ENCODE measurements around the gene RRP9.
"Not testable (repeated sequence)": the region's sequence is repeated elsewhere in the genome, so short reads cannot be mapped to it uniquely, and the experiment has no call there.

RRP9 gene

GRCh38 chr3:51941798-51942602, at the start of gene RRP9, which contains the start of gene PARP3:
Gene RRP9, minus strand, starts transcription at chr3:51941904. Its CDS starts 37 bp downstream, at chr3:51941867.
Gene PARP3, plus strand, starts transcription at chr3:51942363. Its CDS starts 993 bp downstream, at chr3:51943356.
- peak within 1 kb of the TSS; percentile 99 for H3K4me3 ChIP-seq (ENCODE audit: low read depth, low read length)
- peak; percentile 98 for TF ChIP-seq CTCF (IDR thresholded peaks at IDR 0.05; ENCODE audit: control insufficient read depth, extremely low read depth, insufficient read depth)
- peak; percentile 99 for DNase-seq (ENCODE audit: low read depth)

- not testable (repeated sequence) for DNase-seq (ENCODE audit: low read depth); H3K4me3 ChIP-seq (ENCODE audit: low read depth, low read length)
These were observed 48.8 kb upstream of the RRP9 start for GRCh38 chr3:51990501-51990971.

- DNase-seq (ENCODE audit: low read depth): no peak
- H3K4me3 ChIP-seq (ENCODE audit: low read depth, low read length): no peak overlapping the region
- TF ChIP-seq CTCF (IDR thresholded peaks at IDR 0.05; ENCODE audit: control insufficient read depth, extremely low read depth, insufficient read depth): no peak
These were observed 46.8 kb upstream of the RRP9 start for GRCh38 chr3:51988286-51989146.

DNA sequence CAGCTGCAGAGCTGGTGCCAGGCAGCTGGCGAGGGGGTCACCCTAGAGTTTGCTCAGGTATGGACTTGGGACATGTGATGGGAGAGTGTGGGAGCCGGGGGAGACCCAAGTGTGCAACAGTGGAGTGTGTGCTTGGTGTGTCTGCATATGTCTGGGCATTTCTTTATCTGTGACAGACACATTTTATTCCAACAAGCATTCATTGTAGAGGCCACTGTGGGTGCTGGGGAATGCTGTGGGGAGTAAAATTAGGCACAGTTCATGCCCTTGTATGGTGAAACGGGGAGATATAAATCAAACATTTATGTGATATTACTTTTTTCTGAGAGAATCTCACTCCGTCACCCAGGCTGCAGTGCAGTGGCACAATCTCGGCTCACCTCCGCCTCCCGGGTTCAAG, 45.9 kb upstream of the RRP9 start:
- H3K4me3 ChIP-seq (ENCODE audit: low read depth, low read length): no peak overlapping the region
- no peak for DNase-seq (ENCODE audit: low read depth)
- TF ChIP-seq CTCF (IDR thresholded peaks at IDR 0.05; ENCODE audit: control insufficient read depth, extremely low read depth, insufficient read depth): no peak

- no peak for TF ChIP-seq CTCF (IDR thresholded peaks at IDR 0.05; ENCODE audit: control insufficient read depth, extremely low read depth, insufficient read depth)
- no peak for DNase-seq (ENCODE audit: low read depth)
- no peak overlapping the region for H3K4me3 ChIP-seq (ENCODE audit: low read depth, low read length)
These were observed 44.6 kb upstream of the RRP9 start for GRCh38 chr3:51986010-51986947.

DNA sequence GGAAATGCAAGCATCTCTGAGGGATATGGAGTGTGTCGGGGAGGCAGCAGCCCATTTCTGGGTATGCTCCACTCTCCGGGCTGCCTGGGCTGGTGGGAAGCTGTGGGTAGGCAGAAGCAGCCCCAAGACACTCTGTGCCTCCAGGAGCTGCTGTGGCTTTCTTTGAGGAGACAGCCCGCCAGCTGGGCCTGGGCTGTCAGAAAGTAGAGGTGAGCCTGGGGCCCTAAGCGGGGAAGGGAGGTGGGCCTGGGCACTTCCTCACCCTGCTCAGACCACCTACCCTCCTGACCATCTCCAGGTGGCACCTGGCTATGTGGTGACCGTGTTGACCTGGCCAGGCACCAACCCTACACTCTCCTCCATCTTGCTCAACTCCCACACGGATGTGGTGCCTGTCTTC, 43.4 kb upstream of the RRP9 start:
- DNase-seq (ENCODE audit: low read depth): no peak
- H3K4me3 ChIP-seq (ENCODE audit: low read depth, low read length): no peak overlapping the region
- no peak for TF ChIP-seq CTCF (IDR thresholded peaks at IDR 0.05; ENCODE audit: control insufficient read depth, extremely low read depth, insufficient read depth)

All from LNCaP clone FGC (cell line).